ENCODE measurements around the gene SEZ6.

DNA sequence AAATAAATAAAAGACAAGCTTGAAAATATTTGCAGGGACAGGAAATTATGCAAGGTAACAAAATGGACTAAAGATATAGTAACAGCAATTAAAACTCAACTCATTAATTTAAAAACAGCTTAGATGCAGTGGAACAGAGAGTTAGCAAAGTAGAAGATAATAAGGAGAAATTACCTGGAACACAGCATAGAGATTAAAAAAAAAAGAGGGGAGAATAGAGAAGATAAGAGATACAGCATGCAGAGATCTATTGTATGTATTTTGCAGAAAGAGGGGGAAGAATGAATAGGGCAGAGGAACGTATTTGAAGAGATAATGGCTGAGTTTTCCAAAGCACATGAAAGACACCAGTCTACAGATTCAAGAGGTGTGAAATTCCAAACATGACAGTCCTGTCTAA lies 28.7 kb upstream of the SEZ6 start:
- TF ChIP-seq CTCF (IDR thresholded peaks at IDR 0.05 in 4 of 5, conservative IDR thresholded peaks at IDR 0.05 in 1 of 5): no peak
- no peak for TF ChIP-seq POLR2A (IDR thresholded peaks at IDR 0.05)

Data from gastrocnemius medialis (tissue), 4 donors.